HG03354 (cell line): ENCODE data around the gene ARHGAP24.
A peak's percentile ranks its signal among the peaks of the same experiment; 100 is the strongest.
"Not testable (repeated sequence)": the region's sequence is repeated elsewhere in the genome, so short reads cannot be mapped to it uniquely, and the experiment has no call there.

Source experiments
- ATAC-seq: cut with Tn5 transposase; IDR thresholded peaks from one replicate; pipeline ENCODE4 v1.9.1; 2021; ENCODE audit warnings: mild to moderate bottlenecking; ENCODE audit not compliant: unreplicated experiment, poor library complexity, severe bottlenecking

ARHGAP24 gene

GRCh38 chr4:85478576-85478975, 3.6 kb downstream of the ARHGAP24 start:
- ATAC-seq: no peak

GRCh38 chr4:85482010-85482738, 7.2 kb downstream of the ARHGAP24 start:
- ATAC-seq: no peak

GRCh38 chr4:85486425-85487086, 11.6 kb downstream of the ARHGAP24 start:
- no peak for ATAC-seq

GRCh38 chr4:85488416-85488815, 13.5 kb downstream of the ARHGAP24 start:
- no peak for ATAC-seq

- ATAC-seq: no peak
Observed at GRCh38 chr4:85489273-85489981, 14.5 kb downstream of the ARHGAP24 start.

- ATAC-seq: peak; percentile 76
Observed at GRCh38 chr4:85491527-85491926, 16.6 kb downstream of the ARHGAP24 start.

GRCh38 chr4:85492336-85492735, 17.4 kb downstream of the ARHGAP24 start:
- ATAC-seq: no peak

- ATAC-seq: no peak
Observed at GRCh38 chr4:85495621-85496020, 20.7 kb downstream of the ARHGAP24 start.

- no peak for ATAC-seq
Observed at GRCh38 chr4:85496126-85496849, 21.3 kb downstream of the ARHGAP24 start.

GRCh38 chr4:85496933-85497332, 22.0 kb downstream of the ARHGAP24 start:
- ATAC-seq: no peak

GRCh38 chr4:85498068-85498733, 23.3 kb downstream of the ARHGAP24 start:
- ATAC-seq: peak; percentile 96

- ATAC-seq: no peak
Observed at GRCh38 chr4:85499573-85499972, 24.6 kb downstream of the ARHGAP24 start.

- no peak for ATAC-seq
Observed at GRCh38 chr4:85500110-85500867, 25.3 kb downstream of the ARHGAP24 start.

- ATAC-seq: not testable (repeated sequence)
Observed at GRCh38 chr4:85501145-85501544, 26.2 kb downstream of the ARHGAP24 start.

- ATAC-seq: no peak
Observed at GRCh38 chr4:85508654-85509053, 33.7 kb downstream of the ARHGAP24 start.

- ATAC-seq: no peak
Observed at GRCh38 chr4:85509882-85510631, 35.1 kb downstream of the ARHGAP24 start.

GRCh38 chr4:85510632-85510984, 35.7 kb downstream of the ARHGAP24 start:
- ATAC-seq: no peak

GRCh38 chr4:85512446-85513205, 37.7 kb downstream of the ARHGAP24 start:
- no peak for ATAC-seq
